HCT116 (cell line): ENCODE measurements around the gene FAM193A. TPM values are rescaled to one million over a fixed set of nuclear protein-coding genes. Genes with fewer than 3 reads are reported as not detected.

ENCODE experiments used
- ATAC-seq: fragments of 200-7000 bp; cut with Tn5 transposase; 2 replicates; pipeline ENCODE4 v1.9.1; 2020; ENCODE audit warnings: mild to moderate bottlenecking, moderate library complexity
- BruUV-seq: library from RNA; stranded (reverse); fragments of 400-500 nt; replicated peaks from 2 replicates; lab custom pipeline; 2021; lab: Mats Ljungman, UMichigan
- CTCF ChIA-PET: fragments of 300-600 bp; sonication (Branson Sonifier 250); formaldehyde crosslinking; loops from one replicate; lab custom pipeline; 2021; ENCODE audit warnings: antibody characterized with exemption; lab: Charles Lee
- POLR2A ChIA-PET: fragments of 300-600, 350-600 bp; sonication (Branson Sonifier 250); formaldehyde crosslinking; loops from one replicate; lab custom pipeline; 2021; ENCODE audit warnings: antibody characterized with exemption; lab: Charles Lee
- RAD21 ChIA-PET, 2 experiments: fragments of 300-600 bp; sonication (Branson Sonifier 250); formaldehyde crosslinking; loops; one replicate each; lab custom pipeline; 2023; ENCODE audit warnings: low total read pairs in 2 of 2; ENCODE audit not compliant: uncharacterized antibody in 2 of 2, unreplicated experiment in 2 of 2, low non-redundant PET in 1 of 2; lab: Charles Lee
- DNase-seq: peaks from one replicate; pipeline ENCODE4 v3.0.0-alpha.2; 2010; ENCODE audit warnings: low read depth, low spot score
- H2AFZ ChIP-seq: fragments of 200-600 bp; shearing (Covaris generic), sonication (generic); 2 replicates; pipeline ENCODE4 v1.6.1; 2017; ENCODE audit warnings: low read depth, mixed run types, mixed read lengths, antibody characterized with exemption, low read length; ENCODE audit not compliant: poor library complexity, severe bottlenecking
- H3K27ac ChIP-seq: 2 replicates; pipeline ENCODE4 v1.5.1; 2012; ENCODE audit warnings: low read depth, low read length
- H3K27me3 ChIP-seq: fragments of 200-600 bp; sonication (generic); 2 replicates; pipeline ENCODE4 v1.6.1; 2016; ENCODE audit warnings: mixed run types, low read length, mixed read lengths; ENCODE audit not compliant: insufficient read depth
- H3K36me3 ChIP-seq, 2 experiments: fragments of 200-500 bp in 1 of 2; fragments of 200-600 bp in 1 of 2; sonication (Bioruptor generic) in 1 of 2; sonication (generic) in 1 of 2; 2 replicates each; pipeline versions ENCODE4 v1.5.1 to v1.6.1; 2014 to 2016; ENCODE audit warnings: low read length in 2 of 2, inconsistent platforms in 1 of 2, mixed read lengths in 1 of 2, mixed run types in 1 of 2; ENCODE audit not compliant: insufficient read depth in 2 of 2, control insufficient read depth in 1 of 2
- H3K4me1 ChIP-seq, 2 experiments: fragments of 200-600 bp in 1 of 2; sonication (generic) in 1 of 2; 2 replicates each; pipeline versions ENCODE4 v1.5.1 to v1.6.1; 2012 to 2017; ENCODE audit warnings: low read length in 2 of 2, inconsistent platforms in 1 of 2, mild to moderate bottlenecking in 1 of 2, mixed read lengths in 1 of 2, mixed run types in 1 of 2, moderate library complexity in 1 of 2; ENCODE audit not compliant: insufficient read depth in 2 of 2, control insufficient read depth in 1 of 2
- H3K4me2 ChIP-seq: fragments of 200-600 bp; sonication (generic); 2 replicates; pipeline ENCODE4 v1.6.1; 2017; ENCODE audit warnings: mixed run types, low read length, mixed read lengths
- H3K4me3 ChIP-seq, 2 experiments: fragments of 200-600 bp in 1 of 2; sonication (generic) in 1 of 2; replicated peaks in 1 of 2; 2 replicates each; pipeline ENCODE4 v1.5.1; 2011 to 2016; ENCODE audit warnings: low read length in 2 of 2, control low read depth in 1 of 2, low read depth in 1 of 2, mild to moderate bottlenecking in 1 of 2, mixed read lengths in 1 of 2, mixed run types in 1 of 2
- H3K79me2 ChIP-seq: fragments of 200-600 bp; sonication (generic); 2 replicates; pipeline ENCODE4 v1.6.1; 2017; ENCODE audit warnings: mild to moderate bottlenecking, mixed run types, low read length, moderate library complexity, mixed read lengths; ENCODE audit not compliant: insufficient read depth
- H3K9ac ChIP-seq: fragments of 200-600 bp; sonication (generic); 2 replicates; pipeline ENCODE4 v1.6.1; 2016; ENCODE audit warnings: low read length, mixed read lengths
- H3K9me2 ChIP-seq: fragments of 200-600 bp; sonication (generic), shearing (Covaris generic); 2 replicates; pipeline ENCODE4 v1.6.1; 2017; ENCODE audit warnings: mixed run types, mild to moderate bottlenecking, moderate library complexity; ENCODE audit not compliant: insufficient read depth
- H3K9me3 ChIP-seq, 2 experiments: fragments of 200-500 bp in 1 of 2; fragments of 200-600 bp in 1 of 2; sonication (Bioruptor generic) in 1 of 2; sonication (generic) in 1 of 2; 2 replicates each; pipeline ENCODE4 v1.6.1; 2014 to 2017; ENCODE audit warnings: low read length in 2 of 2, mixed read lengths in 2 of 2, inconsistent platforms in 1 of 2, low read depth in 1 of 2, mild to moderate bottlenecking in 1 of 2, mixed run types in 1 of 2, moderate library complexity in 1 of 2; ENCODE audit not compliant: control insufficient read depth in 1 of 2, insufficient read depth in 1 of 2
- H4K20me1 ChIP-seq: fragments of 200-600 bp; sonication (generic), shearing (Covaris generic); 2 replicates; pipeline ENCODE4 v1.6.1; 2017; ENCODE audit warnings: mixed run types, mild to moderate bottlenecking, moderate library complexity; ENCODE audit not compliant: insufficient read depth
- CBX3 ChIP-seq: IDR thresholded peaks from 2 replicates; pipeline ENCODE4 v1.6.1; 2012; ENCODE audit warnings: low read depth
- CEBPB ChIP-seq: IDR thresholded peaks from 2 replicates; pipeline ENCODE4 v1.6.1; 2012; ENCODE audit warnings: low read depth
- EGR1 ChIP-seq: IDR thresholded peaks from 2 replicates; pipeline ENCODE4 v1.6.1; 2012; ENCODE audit warnings: low read depth
- ELF1 ChIP-seq: IDR thresholded peaks from 2 replicates; pipeline ENCODE4 v1.6.1; 2012; ENCODE audit warnings: low read depth, borderline replicate concordance
- MAX ChIP-seq: IDR thresholded peaks from 2 replicates; pipeline ENCODE4 v1.6.1; 2012
- POLR2A ChIP-seq: IDR thresholded peaks from 2 replicates; pipeline ENCODE4 v1.7.0; 2011; ENCODE audit warnings: borderline replicate concordance; ENCODE audit not compliant: insufficient read depth, insufficient read length; ENCODE audit errors: extremely low read depth
- RAD21 ChIP-seq: IDR thresholded peaks from 2 replicates; pipeline ENCODE4 v1.6.1; 2012; ENCODE audit warnings: low read depth, mild to moderate bottlenecking
- SP1 ChIP-seq: IDR thresholded peaks from 2 replicates; pipeline ENCODE4 v1.6.1; 2012; ENCODE audit warnings: low read depth
- YY1 ChIP-seq: IDR thresholded peaks from 2 replicates; pipeline ENCODE4 v1.6.1; 2011; ENCODE audit warnings: low read length, low read depth, moderate library complexity, mild to moderate bottlenecking; ENCODE audit not compliant: insufficient replicate concordance; ENCODE audit errors: extremely low read depth
- ZNF274 ChIP-seq: fragments of 200-500 bp; sonication (Bioruptor generic); IDR thresholded peaks from 2 replicates; pipeline ENCODE4 v1.6.1; 2014; ENCODE audit warnings: mild to moderate bottlenecking, low read depth, low read length, inconsistent platforms
- intact Hi-C: fragments of 100-400 bp; cut with micrococcal nuclease; formaldehyde crosslinking; loops from 2 replicates; pipeline ENCODE4 v1.10.0; 2022
- total RNA-seq: library from RNA; stranded (reverse); gene quantifications from one replicate; pipeline ENCODE4 v1.2.1, GENCODE V29; 2021; ENCODE audit not compliant: unreplicated experiment
- TF ChIP-seq, protein P1 (sequence below): IDR thresholded peaks from 2 replicates; pipeline ENCODE4 v1.6.1; 2012; ENCODE audit warnings: low read depth
- TF ChIP-seq, protein P2 (sequence below): IDR thresholded peaks from 2 replicates; pipeline ENCODE4 v1.6.1; 2012

FAM193A gene
- total RNA-seq, 1 experiment from 2014 or later: 15.7 TPM

DNA sequence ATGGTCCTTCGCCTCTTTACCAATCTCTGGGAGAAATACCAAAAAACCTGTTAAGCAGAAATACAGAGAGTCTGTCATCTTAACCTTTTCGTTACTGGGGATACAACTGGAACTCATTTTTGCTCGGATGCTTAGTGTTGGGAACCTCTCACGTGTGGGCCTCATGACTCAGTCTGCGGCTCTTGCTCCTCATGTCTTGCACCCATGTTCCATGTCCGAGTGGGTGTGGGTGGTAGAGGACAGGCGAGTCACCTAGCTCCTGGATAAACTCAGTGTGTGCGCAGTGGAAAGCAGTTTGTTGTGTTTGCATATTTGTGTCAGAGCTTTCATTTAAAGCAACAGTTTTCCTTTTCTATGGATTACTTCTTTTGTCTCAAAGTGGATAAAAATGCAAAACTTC is 149.1 kb downstream of the FAM193A start:
- H4K20me1 ChIP-seq: no peaks in the 10 kb centered on the region
- H3K9me3 ChIP-seq: no peaks in the 10 kb centered on the region
- no peak overlapping the region for H3K4me2 ChIP-seq
- ChIA-PET RAD21 (no interaction called here), CTCF (no interaction called here), POLR2A (no interaction called here)
- no peaks in the 10 kb centered on the region for H3K9me2 ChIP-seq
- TF ChIP-seq POLR2A (no peak), MAX (no peak), YY1 (no peak), RAD21 (no peak), ELF1 (no peak), ZNF274 (no peak), CBX3 (no peak), SP1 (no peak), EGR1 (no peak), CEBPB (no peak)
- TF ChIP-seq, protein P1, sequence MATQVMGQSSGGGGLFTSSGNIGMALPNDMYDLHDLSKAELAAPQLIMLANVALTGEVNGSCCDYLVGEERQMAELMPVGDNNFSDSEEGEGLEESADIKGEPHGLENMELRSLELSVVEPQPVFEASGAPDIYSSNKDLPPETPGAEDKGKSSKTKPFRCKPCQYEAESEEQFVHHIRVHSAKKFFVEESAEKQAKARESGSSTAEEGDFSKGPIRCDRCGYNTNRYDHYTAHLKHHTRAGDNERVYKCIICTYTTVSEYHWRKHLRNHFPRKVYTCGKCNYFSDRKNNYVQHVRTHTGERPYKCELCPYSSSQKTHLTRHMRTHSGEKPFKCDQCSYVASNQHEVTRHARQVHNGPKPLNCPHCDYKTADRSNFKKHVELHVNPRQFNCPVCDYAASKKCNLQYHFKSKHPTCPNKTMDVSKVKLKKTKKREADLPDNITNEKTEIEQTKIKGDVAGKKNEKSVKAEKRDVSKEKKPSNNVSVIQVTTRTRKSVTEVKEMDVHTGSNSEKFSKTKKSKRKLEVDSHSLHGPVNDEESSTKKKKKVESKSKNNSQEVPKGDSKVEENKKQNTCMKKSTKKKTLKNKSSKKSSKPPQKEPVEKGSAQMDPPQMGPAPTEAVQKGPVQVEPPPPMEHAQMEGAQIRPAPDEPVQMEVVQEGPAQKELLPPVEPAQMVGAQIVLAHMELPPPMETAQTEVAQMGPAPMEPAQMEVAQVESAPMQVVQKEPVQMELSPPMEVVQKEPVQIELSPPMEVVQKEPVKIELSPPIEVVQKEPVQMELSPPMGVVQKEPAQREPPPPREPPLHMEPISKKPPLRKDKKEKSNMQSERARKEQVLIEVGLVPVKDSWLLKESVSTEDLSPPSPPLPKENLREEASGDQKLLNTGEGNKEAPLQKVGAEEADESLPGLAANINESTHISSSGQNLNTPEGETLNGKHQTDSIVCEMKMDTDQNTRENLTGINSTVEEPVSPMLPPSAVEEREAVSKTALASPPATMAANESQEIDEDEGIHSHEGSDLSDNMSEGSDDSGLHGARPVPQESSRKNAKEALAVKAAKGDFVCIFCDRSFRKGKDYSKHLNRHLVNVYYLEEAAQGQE: no peak
- TF ChIP-seq, protein P2, sequence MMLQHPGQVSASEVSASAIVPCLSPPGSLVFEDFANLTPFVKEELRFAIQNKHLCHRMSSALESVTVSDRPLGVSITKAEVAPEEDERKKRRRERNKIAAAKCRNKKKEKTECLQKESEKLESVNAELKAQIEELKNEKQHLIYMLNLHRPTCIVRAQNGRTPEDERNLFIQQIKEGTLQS: no peak
- no peaks in the 10 kb centered on the region for H3K4me1 ChIP-seq
- intact Hi-C loops: no loop called here
- BruUV-seq: no TSS peak
- H3K27me3 ChIP-seq: no peaks in the 10 kb centered on the region
- H2AFZ ChIP-seq: no peak overlapping the region
- H3K27ac ChIP-seq: no peak overlapping the region
- DNase-seq (no peak), ATAC-seq (no peak)
- H3K79me2 ChIP-seq: peaks cover 4% of the 10 kb centered on the region; the same call in 1 of the 2 replicates
- H3K4me3 ChIP-seq: no peak overlapping the region
- H3K9ac ChIP-seq: no peak overlapping the region
- peaks cover 4 to 16% of the 10 kb centered on the region in 2 experiments; a peak in 1 of 4 replicates for H3K36me3 ChIP-seq
